ENCODE measurements around the gene CRY2.

The CRY2 gene

DNA sequence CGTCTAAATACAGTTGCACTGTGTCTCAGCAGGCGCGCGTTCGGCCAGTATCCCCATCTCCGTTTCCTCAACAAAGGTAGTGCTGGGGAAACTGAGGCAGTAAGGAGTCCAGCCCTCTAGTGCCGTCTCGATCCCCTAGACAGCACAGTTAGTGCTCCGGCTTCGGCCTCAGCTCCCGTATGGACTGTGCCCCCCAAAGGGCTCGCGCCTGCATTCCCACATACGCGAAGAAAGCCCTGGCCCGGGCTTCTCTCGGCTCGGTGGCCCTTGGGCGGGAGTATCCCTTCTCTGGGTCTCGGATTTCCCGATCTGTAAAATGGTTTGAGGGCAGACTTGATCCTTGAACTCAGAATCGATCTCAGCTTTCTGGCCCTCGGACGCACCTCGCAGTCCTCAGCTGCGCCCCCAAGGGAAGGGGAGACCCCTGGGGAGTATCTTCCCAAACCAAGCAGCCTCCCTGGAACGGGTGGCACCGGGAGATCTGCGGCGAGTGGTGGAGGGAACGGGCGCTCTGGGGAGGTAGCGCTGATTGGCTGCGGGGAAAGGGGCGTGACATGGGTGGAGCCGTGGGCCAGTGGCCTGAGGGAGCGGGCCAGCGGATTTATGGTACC is 71.2 kb downstream of the CRY2 start:
- Histone ChIP-seq H3K14ac (ENCODE audit: low read length) (peak overlapping the region; percentile 23), H3K4ac (ENCODE audit: low read depth, low read length) (no peak overlapping the region), H3K9ac (ENCODE audit: low read length) (peak overlapping the region; percentile 72), H3K18ac (ENCODE audit: low read length) (peak overlapping the region; percentile 36), H3K27ac (ENCODE audit: low read depth, low read length) (peak overlapping the region; percentile 64), H3K23ac (ENCODE audit: low read length) (no peak overlapping the region), H3K36me3 (ENCODE audit: control insufficient read depth in 1 of 2, insufficient read depth in 2 of 2, low read length in 2 of 2) (peaks cover 22% of the 10 kb centered on the region in 2 experiments), H3K27me3 (ENCODE audit: insufficient read depth, low read length) (peaks cover 20% of the 10 kb centered on the region), H3K4me3 (ENCODE audit: low read depth, low read length) (peak overlapping the region; percentile 72), H2BK120ac (ENCODE audit: insufficient read depth, low read length, poor library complexity) (no peak overlapping the region), H4K12ac (ENCODE audit: low read depth, low read length) (peak overlapping the region; percentile 37), H3K9me3 (ENCODE audit: insufficient read depth, low read depth, low read length) (peaks cover 4% of the 10 kb centered on the region), H2BK12ac (ENCODE audit: low read length) (no peak overlapping the region), H3K79me2 (ENCODE audit: control insufficient read depth, insufficient read depth, low read length, poor library complexity) (no peaks in the 10 kb centered on the region), H2AFZ (ENCODE audit: insufficient read depth, low read length, poor library complexity) (peak overlapping the region; percentile 86), H2BK5ac (ENCODE audit: low read depth, low read length, poor library complexity) (no peak overlapping the region), H3K4me1 (ENCODE audit: control insufficient read depth in 1 of 2, insufficient read depth in 2 of 2, low read length in 2 of 2) (peaks cover 15 to 26% of the 10 kb centered on the region in 2 experiments), H4K8ac (ENCODE audit: low read depth, low read length) (peak overlapping the region; percentile 89), H2AK5ac (ENCODE audit: low read length) (no peak overlapping the region), H3K79me1 (ENCODE audit: low read length) (peaks cover 10% of the 10 kb centered on the region), H3K4me2 (ENCODE audit: low read length) (peak overlapping the region; percentile 97), H4K91ac (ENCODE audit: low read depth, low read length) (peak overlapping the region; percentile 4)
- peak; percentile 53 to 78 for DNase-seq
- WGBS (ENCODE audit: extremely low coverage, insufficient coverage, insufficient read length), result no CpG with 5 or more reads among the region's 38 CpGs

DNA sequence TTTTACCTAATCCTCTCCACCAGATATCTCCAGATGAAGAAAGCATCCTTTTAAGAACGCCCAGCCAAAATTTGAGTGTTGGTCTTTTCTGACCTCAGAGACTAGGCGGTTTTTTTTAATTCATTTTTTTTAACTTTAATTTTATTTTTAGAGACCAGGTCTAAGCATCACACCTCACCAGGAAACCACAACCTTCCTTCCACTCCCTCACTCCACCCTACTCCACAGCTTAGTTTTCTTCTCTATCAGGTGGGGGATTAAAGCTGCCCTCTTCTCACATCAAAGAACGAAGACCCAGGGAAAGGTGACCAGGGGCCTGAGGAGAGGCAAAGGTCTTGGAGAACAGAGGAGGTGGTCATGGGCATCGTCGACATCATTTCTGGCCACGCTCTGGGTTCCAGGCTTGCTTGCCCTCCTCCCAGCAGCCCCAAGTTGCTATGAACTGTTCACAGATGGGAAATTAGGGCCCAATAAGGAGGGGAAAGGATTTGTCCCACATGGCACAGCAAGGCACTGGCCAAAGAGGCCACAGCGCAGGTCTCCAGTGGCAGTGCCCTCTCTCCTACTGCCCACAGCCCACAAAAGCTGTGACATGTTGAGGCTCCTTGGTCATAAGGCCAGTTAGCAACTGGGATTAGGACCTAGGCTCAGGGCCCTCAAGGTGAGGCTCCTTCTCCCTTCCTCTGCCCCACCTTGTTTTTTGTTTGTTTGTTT is 71.8 kb downstream of the CRY2 start:
- Histone ChIP-seq H3K14ac (ENCODE audit: low read length) (no peak overlapping the region), H3K9ac (ENCODE audit: low read length) (no peak overlapping the region), H3K23ac (ENCODE audit: low read length) (no peak overlapping the region), H3K79me1 (ENCODE audit: low read length) (peaks cover 10% of the 10 kb centered on the region), H3K27me3 (ENCODE audit: insufficient read depth, low read length) (peaks cover 21% of the 10 kb centered on the region), H2BK120ac (ENCODE audit: insufficient read depth, low read length, poor library complexity) (no peak overlapping the region), H4K91ac (ENCODE audit: low read depth, low read length) (no peak overlapping the region), H2BK12ac (ENCODE audit: low read length) (no peak overlapping the region), H2AFZ (ENCODE audit: insufficient read depth, low read length, poor library complexity) (no peak overlapping the region), H3K36me3 (ENCODE audit: control insufficient read depth in 1 of 2, insufficient read depth in 2 of 2, low read length in 2 of 2) (peaks cover 15% of the 10 kb centered on the region in 2 experiments), H3K4me3 (ENCODE audit: low read depth, low read length) (no peak overlapping the region), H2AK5ac (ENCODE audit: low read length) (no peak overlapping the region), H2BK5ac (ENCODE audit: low read depth, low read length, poor library complexity) (no peak overlapping the region), H4K8ac (ENCODE audit: low read depth, low read length) (no peak overlapping the region), H3K4me2 (ENCODE audit: low read length) (peak overlapping the region; percentile 97), H3K4ac (ENCODE audit: low read depth, low read length) (no peak overlapping the region), H4K12ac (ENCODE audit: low read depth, low read length) (no peak overlapping the region), H3K18ac (ENCODE audit: low read length) (no peak overlapping the region), H3K27ac (ENCODE audit: low read depth, low read length) (no peak overlapping the region), H3K4me1 (ENCODE audit: control insufficient read depth in 1 of 2, insufficient read depth in 2 of 2, low read length in 2 of 2) (peaks cover 15 to 26% of the 10 kb centered on the region in 2 experiments), H3K79me2 (ENCODE audit: control insufficient read depth, insufficient read depth, low read length, poor library complexity) (no peaks in the 10 kb centered on the region), H3K9me3 (ENCODE audit: insufficient read depth, low read depth, low read length) (peaks cover 4% of the 10 kb centered on the region)
- no peak for DNase-seq
- WGBS (ENCODE audit: extremely low coverage, insufficient coverage, insufficient read length), result no CpG with 5 or more reads among the region's 7 CpGs

DNA sequence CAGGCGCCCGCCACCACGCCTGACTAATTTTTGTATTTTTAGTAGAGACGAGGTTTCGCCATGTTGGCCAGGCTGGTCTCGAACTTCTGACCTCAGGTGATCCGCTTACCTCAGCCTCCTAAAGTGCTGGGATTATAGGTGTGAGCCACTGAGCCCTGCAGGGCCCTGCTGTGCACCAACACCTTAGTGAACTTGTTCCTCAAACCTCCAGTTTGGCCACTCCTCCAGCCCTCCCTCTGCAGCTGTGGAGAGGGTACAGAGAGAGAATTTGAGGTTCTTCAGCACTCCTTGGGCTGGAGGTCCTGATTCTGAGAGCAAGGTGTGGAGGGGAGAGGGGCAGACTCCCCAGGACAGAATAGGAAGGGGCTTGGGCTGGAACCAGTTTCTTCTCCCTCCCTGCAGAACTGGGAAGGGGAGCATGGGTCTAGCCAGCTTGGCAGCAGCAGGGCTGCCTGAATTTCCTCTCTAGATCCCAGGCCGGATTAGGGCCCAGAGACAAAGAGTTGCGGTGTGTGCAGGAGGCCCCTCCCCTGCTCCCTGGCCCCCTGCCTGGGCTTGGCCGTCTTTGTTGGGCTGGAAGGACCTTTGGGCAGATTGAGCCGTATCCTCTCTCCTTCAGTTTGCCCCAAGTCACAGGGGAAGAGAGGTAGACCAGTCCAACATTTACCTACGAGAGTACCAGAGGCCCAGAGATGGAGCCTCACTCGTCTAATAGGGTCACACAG is 72.7 kb downstream of the CRY2 start:
- DNase-seq, result no peak
- Histone ChIP-seq H4K91ac (ENCODE audit: low read depth, low read length) (no peak overlapping the region), H4K12ac (ENCODE audit: low read depth, low read length) (no peak overlapping the region), H2BK5ac (ENCODE audit: low read depth, low read length, poor library complexity) (no peak overlapping the region), H3K14ac (ENCODE audit: low read length) (no peak overlapping the region), H3K18ac (ENCODE audit: low read length) (no peak overlapping the region), H3K9me3 (ENCODE audit: insufficient read depth, low read depth, low read length) (peaks cover 4% of the 10 kb centered on the region), H2BK120ac (ENCODE audit: insufficient read depth, low read length, poor library complexity) (no peak overlapping the region), H4K8ac (ENCODE audit: low read depth, low read length) (no peak overlapping the region), H3K79me1 (ENCODE audit: low read length) (peaks cover 10% of the 10 kb centered on the region), H3K4me1 (ENCODE audit: control insufficient read depth in 1 of 2, insufficient read depth in 2 of 2, low read length in 2 of 2) (peaks cover 15 to 26% of the 10 kb centered on the region in 2 experiments), H3K23ac (ENCODE audit: low read length) (no peak overlapping the region), H2BK12ac (ENCODE audit: low read length) (no peak overlapping the region), H3K36me3 (ENCODE audit: control insufficient read depth in 1 of 2, insufficient read depth in 2 of 2, low read length in 2 of 2) (peaks cover 7% of the 10 kb centered on the region in 2 experiments), H3K4me3 (ENCODE audit: low read depth, low read length) (no peak overlapping the region), H3K27ac (ENCODE audit: low read depth, low read length) (no peak overlapping the region), H3K27me3 (ENCODE audit: insufficient read depth, low read length) (peaks cover 21% of the 10 kb centered on the region), H3K9ac (ENCODE audit: low read length) (no peak overlapping the region), H2AFZ (ENCODE audit: insufficient read depth, low read length, poor library complexity) (no peak overlapping the region), H3K4me2 (ENCODE audit: low read length) (no peak overlapping the region), H3K4ac (ENCODE audit: low read depth, low read length) (no peak overlapping the region), H2AK5ac (ENCODE audit: low read length) (no peak overlapping the region), H3K79me2 (ENCODE audit: control insufficient read depth, insufficient read depth, low read length, poor library complexity) (no peaks in the 10 kb centered on the region)
- WGBS (ENCODE audit: extremely low coverage, insufficient coverage, insufficient read length), result no CpG with 5 or more reads among the region's 13 CpGs

DNA sequence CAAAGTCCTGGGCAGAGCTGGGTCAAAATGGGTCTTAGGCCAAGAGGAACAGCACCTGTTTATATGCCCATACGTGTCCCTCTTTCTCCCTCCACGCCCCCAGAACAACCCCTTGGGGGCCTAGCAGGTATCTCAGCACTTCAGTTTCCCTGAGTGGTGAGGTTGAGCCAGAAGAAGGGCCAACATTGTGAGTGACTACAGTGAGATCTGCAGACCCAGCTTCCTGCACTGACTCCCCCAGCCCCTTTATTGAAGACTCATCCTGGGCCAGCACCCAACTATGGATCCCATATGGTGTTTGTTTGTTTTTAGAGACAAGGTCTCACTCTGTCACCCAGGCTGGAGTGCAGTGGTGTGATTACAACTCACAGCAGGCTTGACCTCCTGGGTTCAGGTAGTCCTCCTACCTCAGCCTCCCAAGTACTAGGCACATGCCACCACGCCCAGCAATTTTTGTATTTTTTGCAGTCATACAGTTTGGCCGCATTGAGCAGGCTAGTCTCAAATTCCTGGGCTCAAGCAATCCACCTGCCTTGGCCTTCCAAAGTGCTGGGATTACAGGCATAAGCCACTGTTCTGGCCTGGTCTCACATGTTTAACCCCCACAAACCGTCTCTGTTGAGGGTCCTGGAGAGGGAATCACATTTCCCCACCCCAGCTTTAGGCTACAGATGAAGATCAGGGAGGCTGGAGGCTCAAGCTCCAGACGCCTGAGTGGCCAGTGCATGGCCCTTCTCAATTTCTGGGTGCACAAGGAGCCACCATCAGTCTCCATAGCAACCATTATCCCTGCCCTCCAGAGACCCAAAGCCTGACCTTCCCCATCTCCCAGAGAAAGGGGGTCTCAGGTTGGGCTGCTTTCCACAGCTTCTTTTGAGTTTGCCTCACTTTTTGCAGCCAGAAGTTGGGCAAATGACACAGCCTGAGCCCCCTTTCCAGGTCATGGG is 73.5 kb downstream of the CRY2 start:
- no peak overlapping the region for H3K4ac ChIP-seq (ENCODE audit: low read depth, low read length)
- no peak overlapping the region for H2AFZ ChIP-seq (ENCODE audit: insufficient read depth, low read length, poor library complexity)
- H3K4me2 ChIP-seq (ENCODE audit: low read length), result no peak overlapping the region
- no peak for DNase-seq
- H3K18ac ChIP-seq (ENCODE audit: low read length), result no peak overlapping the region
- no peak overlapping the region for H2BK12ac ChIP-seq (ENCODE audit: low read length)
- H3K27ac ChIP-seq (ENCODE audit: low read depth, low read length), result no peak overlapping the region
- H3K4me1 ChIP-seq (ENCODE audit: control insufficient read depth in 1 of 2, insufficient read depth in 2 of 2, low read length in 2 of 2), result peaks cover 15 to 26% of the 10 kb centered on the region in 2 experiments
- no peaks in the 10 kb centered on the region for H3K36me3 ChIP-seq (ENCODE audit: control insufficient read depth in 1 of 2, insufficient read depth in 2 of 2, low read length in 2 of 2)
- H2BK120ac ChIP-seq (ENCODE audit: insufficient read depth, low read length, poor library complexity), result no peak overlapping the region
- H3K79me1 ChIP-seq (ENCODE audit: low read length), result peaks cover 10% of the 10 kb centered on the region
- no peak overlapping the region for H3K9ac ChIP-seq (ENCODE audit: low read length)
- no peak overlapping the region for H4K91ac ChIP-seq (ENCODE audit: low read depth, low read length)
- H2AK5ac ChIP-seq (ENCODE audit: low read length), result no peak overlapping the region
- H4K8ac ChIP-seq (ENCODE audit: low read depth, low read length), result no peak overlapping the region
- no peak overlapping the region for H3K23ac ChIP-seq (ENCODE audit: low read length)
- H3K79me2 ChIP-seq (ENCODE audit: control insufficient read depth, insufficient read depth, low read length, poor library complexity), result no peaks in the 10 kb centered on the region
- peaks cover 4% of the 10 kb centered on the region for H3K9me3 ChIP-seq (ENCODE audit: insufficient read depth, low read depth, low read length)
- no peak overlapping the region for H3K14ac ChIP-seq (ENCODE audit: low read length)
- H3K4me3 ChIP-seq (ENCODE audit: low read depth, low read length), result no peak overlapping the region
- WGBS (ENCODE audit: extremely low coverage, insufficient coverage, insufficient read length), result no CpG with 5 or more reads among the region's 6 CpGs
- H2BK5ac ChIP-seq (ENCODE audit: low read depth, low read length, poor library complexity), result no peak overlapping the region
- no peak overlapping the region for H4K12ac ChIP-seq (ENCODE audit: low read depth, low read length)
- peaks cover 21% of the 10 kb centered on the region for H3K27me3 ChIP-seq (ENCODE audit: insufficient read depth, low read length)
